Breast epithelium (tissue), 4 donors: ENCODE measurements around the gene NAALAD2. TPM values are rescaled to one million over a fixed set of nuclear protein-coding genes. Genes with fewer than 3 reads are reported as not detected.

Experiments used
- DNase-seq, 2 donors: peaks; one replicate each; pipeline ENCODE4 v3.0.0-alpha.2; 2019; ENCODE audit warnings: low spot score in 2 of 2
- H3K27ac ChIP-seq, 2 donors: fragments of 200-600 bp; sonication (generic) in 1 of 2; one replicate each; pipeline ENCODE4 v1.5.1; 2016 to 2019; ENCODE audit warnings: mild to moderate bottlenecking in 1 of 2
- H3K27me3 ChIP-seq, 2 donors: fragments of 200-600 bp; sonication (generic) in 1 of 2; one replicate each; pipeline versions ENCODE4 v1.5.1 to v1.6.0; 2017 to 2019; ENCODE audit warnings: control low read depth in 1 of 2, mild to moderate bottlenecking in 1 of 2
- H3K36me3 ChIP-seq: fragments of 200-600 bp; one replicate; pipeline ENCODE4 v1.5.1; 2019
- H3K4me1 ChIP-seq, 2 donors: fragments of 200-600 bp; sonication (generic); one replicate each; pipeline ENCODE4 v1.5.1; 2016 to 2019; ENCODE audit warnings: control low read depth in 1 of 2
- H3K4me3 ChIP-seq, 3 donors: fragments of 200-600 bp; sonication (generic); 1 replicate in 2 of 3; 2 replicates in 1 of 3; pipeline ENCODE4 v1.5.1; 2016 to 2019; ENCODE audit warnings: mild to moderate bottlenecking in 3 of 3, moderate library complexity in 2 of 3
- H3K9me3 ChIP-seq, 2 donors: fragments of 200-600 bp; sonication (generic) in 1 of 2; one replicate each; pipeline ENCODE4 v1.5.1; 2016 to 2019; ENCODE audit warnings: control low read depth in 1 of 2
- CTCF ChIP-seq, 3 donors: fragments of 450-650 bp; IDR thresholded peaks; one replicate each; pipeline ENCODE4 v1.5.1; 2016 to 2017; ENCODE audit warnings: antibody characterized with exemption in 3 of 3, mild to moderate bottlenecking in 3 of 3, moderate library complexity in 3 of 3
- POLR2A ChIP-seq: fragments of 450-650 bp; IDR thresholded peaks from one replicate; pipeline ENCODE4 v1.6.1; 2016; ENCODE audit warnings: antibody characterized with exemption, mild to moderate bottlenecking, moderate library complexity
- POLR2AphosphoS5 ChIP-seq, 3 donors: sonication (generic); formaldehyde crosslinking; IDR thresholded peaks; one replicate each; pipeline ENCODE4 v1.6.1; 2017; ENCODE audit warnings: antibody characterized with exemption in 3 of 3
- intact Hi-C: fragments of 100-400 bp; cut with DNase I; formaldehyde crosslinking; loops from one replicate; pipeline ENCODE4 v1.15.1; 2023; ENCODE audit warnings: low total_unique reads
- total RNA-seq, 3 donors: library from RNA; depleted of rRNA; stranded (reverse); fragments of >200 nt; gene quantifications; one replicate each; pipeline ENCODE4 v1.1.0, GENCODE V29; 2016

Gene NAALAD2
- total RNA-seq, 3 donors from 2014 or later: 0.98 to 3.8 (median 1.8) TPM

- H3K9me3 ChIP-seq: no peaks in the 10 kb centered on the region
- intact Hi-C loops: no loop called here
- no peaks in the 10 kb centered on the region for H3K36me3 ChIP-seq
- no peak for DNase-seq
- no peak for TF ChIP-seq POLR2A
- no peak for TF ChIP-seq CTCF (IDR thresholded peaks at IDR 0.05)
- TF ChIP-seq POLR2AphosphoS5 (IDR thresholded peaks at IDR 0.05): no peak
- no peaks in the 10 kb centered on the region for H3K27me3 ChIP-seq
- H3K4me3 ChIP-seq: peak overlapping the region; percentile 93 to 97 (median 95)
- H3K27ac ChIP-seq: peak overlapping the region; percentile 91 to 95
- H3K4me1 ChIP-seq: no peaks in the 10 kb centered on the region
These were observed 87.5 kb downstream of the NAALAD2 start for GRCh38 chr11:90221803-90222458.

GRCh38 chr11:90222459-90223247 is 88.2 kb downstream of the NAALAD2 start, which contains the start of gene CHORDC1:
TSS of gene CHORDC1 (minus strand) at chr11:90223049. CDS start at chr11:90222954, 95 bp downstream.
- TF ChIP-seq CTCF (IDR thresholded peaks at IDR 0.05): no peak
- TF ChIP-seq POLR2A: peak; percentile 67
- peak in 2 of 3 donors; percentile 76 to 88 for TF ChIP-seq POLR2AphosphoS5 (IDR thresholded peaks at IDR 0.05)
- intact Hi-C loops: no loop called here
- peak; percentile 77 to 84 for DNase-seq
- H3K27ac ChIP-seq: peak within 1 kb of the TSS; percentile 91 to 95
- no peaks in the 10 kb centered on the region for H3K36me3 ChIP-seq
- peak within 1 kb of the TSS; percentile 93 to 97 (median 95) for H3K4me3 ChIP-seq
- no peaks in the 10 kb centered on the region for H3K4me1 ChIP-seq
- H3K9me3 ChIP-seq: no peaks in the 10 kb centered on the region
- H3K27me3 ChIP-seq: no peaks in the 10 kb centered on the region

GRCh38 chr11:90223248-90223585 is 88.8 kb downstream of the NAALAD2 start:
- peak overlapping the region; percentile 91 to 95 for H3K27ac ChIP-seq
- no peak for DNase-seq
- TF ChIP-seq POLR2A (no peak), POLR2AphosphoS5 (IDR thresholded peaks at IDR 0.05) (no peak), CTCF (IDR thresholded peaks at IDR 0.05) (no peak)
- H3K27me3 ChIP-seq: no peaks in the 10 kb centered on the region
- no peaks in the 10 kb centered on the region for H3K9me3 ChIP-seq
- no peaks in the 10 kb centered on the region for H3K36me3 ChIP-seq
- intact Hi-C loops: no loop called here
- H3K4me1 ChIP-seq: no peaks in the 10 kb centered on the region
- H3K4me3 ChIP-seq: peak overlapping the region; percentile 93 to 97 (median 95)

GRCh38 chr11:90228056-90228455 is 93.6 kb downstream of the NAALAD2 start:
- TF ChIP-seq POLR2A (no peak), POLR2AphosphoS5 (IDR thresholded peaks at IDR 0.05) (no peak), CTCF (IDR thresholded peaks at IDR 0.05) (no peak)
- Histone ChIP-seq H3K36me3 (no peaks in the 10 kb centered on the region), H3K4me1 (no peaks in the 10 kb centered on the region), H3K27me3 (no peaks in the 10 kb centered on the region), H3K9me3 (no peaks in the 10 kb centered on the region), H3K27ac (no peak overlapping the region), H3K4me3 (no peak overlapping the region)
- no peak for DNase-seq
- intact Hi-C loops: no loop called here

- intact Hi-C loops: no loop called here
- no peaks in the 10 kb centered on the region for H3K9me3 ChIP-seq
- TF ChIP-seq POLR2AphosphoS5 (IDR thresholded peaks at IDR 0.05) (no peak), POLR2A (no peak), CTCF (IDR thresholded peaks at IDR 0.05) (no peak)
- no peak overlapping the region for H3K27ac ChIP-seq
- no peak overlapping the region for H3K4me3 ChIP-seq
- DNase-seq: no peak
- H3K36me3 ChIP-seq: no peaks in the 10 kb centered on the region
- H3K4me1 ChIP-seq: no peaks in the 10 kb centered on the region
- no peaks in the 10 kb centered on the region for H3K27me3 ChIP-seq
These were observed 95.3 kb downstream of the NAALAD2 start for GRCh38 chr11:90229791-90230190.
